Upper lobe of right lung (tissue), 1 donor: ENCODE results near the gene MRPL20. TPM values are rescaled to one million over a fixed set of nuclear protein-coding genes. Genes with fewer than 3 reads are reported as not detected.

ENCODE experiments used
- ATAC-seq: fragments of 200-7000 bp; cut with Tn5 transposase; one replicate; pipeline ENCODE4 v1.9.1; 2020; ENCODE audit warnings: mild to moderate bottlenecking, moderate library complexity
- DNase-seq: peaks from one replicate; pipeline ENCODE4 v3.0.0-alpha.2; 2020
- H3K27ac ChIP-seq: fragments of 200-600 bp; one replicate; pipeline ENCODE4 v1.8.0; 2022
- H3K27me3 ChIP-seq: fragments of 200-600 bp; one replicate; pipeline ENCODE4 v1.8.0; 2022; ENCODE audit warnings: mild to moderate bottlenecking
- H3K36me3 ChIP-seq: fragments of 200-600 bp; one replicate; pipeline ENCODE4 v1.8.0; 2022
- H3K4me1 ChIP-seq: fragments of 200-600 bp; one replicate; pipeline ENCODE4 v1.8.0; 2022
- H3K4me3 ChIP-seq: fragments of 200-600 bp; one replicate; pipeline ENCODE4 v1.8.0; 2022; ENCODE audit warnings: mild to moderate bottlenecking
- H3K9me3 ChIP-seq: fragments of 200-600 bp; one replicate; pipeline ENCODE4 v1.8.0; 2022
- CTCF ChIP-seq: fragments of 200-600 bp; IDR thresholded peaks from one replicate; pipeline ENCODE4 v1.8.0; 2022; ENCODE audit warnings: antibody characterized with exemption
- intact Hi-C: fragments of 100-400 bp; cut with DNase I; formaldehyde crosslinking; loops from one replicate; pipeline ENCODE4 v1.11.0; 2022
- total RNA-seq: library from RNA; stranded (reverse); fragmentation: NEBNext Ultra II Directional; extraction: Animal tissue kit (Norgen Biotek cat#: 25700); gene quantifications from one replicate; pipeline ENCODE4 v1.2.1, GENCODE V29; 2021
- donor health status: DM: no; HTN: yes; CAD: no; lungs with severe emphysema.

The MRPL20 gene
- total RNA-seq, 1 donor from 2014 or later = 80.7 TPM

- H3K9me3 ChIP-seq = no peaks in the 10 kb centered on the region
- no peak for TF ChIP-seq CTCF
- peak overlapping the region; percentile 81 for H3K27ac ChIP-seq
- H3K4me1 ChIP-seq = peaks cover 20% of the 10 kb centered on the region
- peaks cover 13% of the 10 kb centered on the region for H3K27me3 ChIP-seq
- intact Hi-C loops = no loop called here
- no peaks in the 10 kb centered on the region for H3K36me3 ChIP-seq
- H3K4me3 ChIP-seq = no peak overlapping the region
- ATAC-seq (no peak), DNase-seq (peak; percentile 68)
Observed at GRCh38 chr1:1359664-1360468, 47.2 kb downstream of the MRPL20 start.

GRCh38 chr1:1359308-1359663 lies 47.8 kb downstream of the MRPL20 start:
- Histone ChIP-seq H3K9me3 (no peaks in the 10 kb centered on the region), H3K36me3 (no peaks in the 10 kb centered on the region), H3K4me3 (no peak overlapping the region), H3K27me3 (peaks cover 13% of the 10 kb centered on the region), H3K27ac (peak overlapping the region; percentile 81), H3K4me1 (peaks cover 25% of the 10 kb centered on the region)
- intact Hi-C loops = no loop called here
- no peak for TF ChIP-seq CTCF
- DNase-seq = no peak
- no peak for ATAC-seq

DNA sequence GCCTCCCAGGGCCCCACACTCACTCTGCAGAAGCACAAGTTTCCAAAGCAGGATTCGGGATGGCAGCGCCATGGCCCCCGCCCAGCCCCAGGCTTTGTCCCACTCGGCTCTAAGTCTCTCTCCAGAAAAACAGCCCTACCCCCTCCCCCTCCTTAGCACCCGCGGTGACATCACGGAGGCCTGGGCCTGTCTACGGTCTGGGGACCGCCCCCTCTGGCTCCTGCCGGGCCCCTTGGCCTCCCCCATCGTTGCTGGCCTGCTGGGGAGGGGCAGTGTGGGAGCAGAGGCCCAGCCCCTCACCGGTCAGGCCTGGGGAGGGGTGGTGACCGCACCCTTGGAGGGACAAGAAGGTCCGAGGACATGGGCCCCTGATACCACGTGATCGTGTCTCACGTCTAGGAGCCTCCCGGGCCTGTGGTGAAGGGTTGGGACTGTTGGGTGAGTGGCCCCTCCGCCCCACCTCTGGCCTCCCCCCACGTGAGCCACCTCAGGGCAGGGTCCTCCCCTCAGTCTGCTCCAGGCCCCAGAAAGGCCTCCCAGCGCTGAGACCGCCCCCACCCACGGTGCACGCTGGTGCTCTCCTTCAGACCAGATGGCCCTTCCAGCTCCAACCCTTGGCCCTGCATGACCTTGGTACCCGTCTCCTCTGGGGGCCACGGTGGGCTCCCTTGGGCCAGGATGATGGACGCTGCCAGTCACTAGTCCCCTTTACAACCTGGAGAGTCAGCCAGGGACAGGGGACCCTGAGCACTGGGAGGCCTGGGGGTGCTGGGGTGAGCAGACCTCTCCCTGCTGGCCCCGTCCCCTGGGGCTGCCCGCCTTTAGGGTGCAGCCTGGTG lies 48.4 kb downstream of the MRPL20 start, which contains the start of gene MXRA8:
Gene MXRA8, minus strand, starts transcription at position 123 of the 839 bp plus-strand sequence. Its CDS starts 51 bp downstream, at position 72.
- ATAC-seq (peak; percentile 54), DNase-seq (peak; percentile 68)
- no peak for TF ChIP-seq CTCF
- H3K27me3 ChIP-seq = peaks cover 17% of the 10 kb centered on the region
- H3K36me3 ChIP-seq = no peaks in the 10 kb centered on the region
- peak within 1 kb of the TSS; percentile 81 for H3K27ac ChIP-seq
- H3K9me3 ChIP-seq = no peaks in the 10 kb centered on the region
- H3K4me1 ChIP-seq = peaks cover 30% of the 10 kb centered on the region
- intact Hi-C loops = no loop called here
- H3K4me3 ChIP-seq = peak within 1 kb of the TSS; percentile 54

- TF ChIP-seq CTCF = no peak
- Histone ChIP-seq H3K4me1 (peaks cover 35% of the 10 kb centered on the region), H3K27ac (peak overlapping the region; percentile 81), H3K4me3 (peak overlapping the region; percentile 54), H3K36me3 (no peaks in the 10 kb centered on the region), H3K9me3 (no peaks in the 10 kb centered on the region), H3K27me3 (peaks cover 23% of the 10 kb centered on the region)
- intact Hi-C loops = no loop called here
- DNase-seq (no peak), ATAC-seq (no peak)
Observed at GRCh38 chr1:1357871-1358432, 49.1 kb downstream of the MRPL20 start.

- Histone ChIP-seq H3K27ac (peak overlapping the region; percentile 81), H3K4me3 (peak overlapping the region; percentile 54), H3K9me3 (no peaks in the 10 kb centered on the region), H3K36me3 (no peaks in the 10 kb centered on the region), H3K4me1 (peaks cover 35% of the 10 kb centered on the region), H3K27me3 (peaks cover 23% of the 10 kb centered on the region)
- ATAC-seq (peak; percentile 20), DNase-seq (no peak)
- intact Hi-C loops = no loop called here
- no peak for TF ChIP-seq CTCF
Observed at GRCh38 chr1:1356796-1357401, 50.2 kb downstream of the MRPL20 start.
